PC-9 (cell line): Measurements from ENCODE around the gene PITX2. TPM values are rescaled to one million over a fixed set of nuclear protein-coding genes. Genes with fewer than 3 reads are reported as not detected.

Experiments used
- BruUV-seq: library from RNA; stranded (reverse); fragments of 400-500 nt; replicated peaks from 2 replicates; lab custom pipeline; 2021; lab: Mats Ljungman, UMichigan
- CTCF ChIA-PET: fragments of 300-600 bp; sonication (Branson Sonifier 250); formaldehyde crosslinking; loops from one replicate; lab custom pipeline; 2022; ENCODE audit warnings: antibody characterized with exemption; lab: Charles Lee
- POLR2A ChIA-PET: fragments of 300-600 bp; sonication (Branson Sonifier 250); formaldehyde crosslinking; loops from one replicate; lab custom pipeline; 2022; ENCODE audit warnings: antibody characterized with exemption; ENCODE audit not compliant: unreplicated experiment; lab: Charles Lee
- DNase-seq, 2 experiments: peaks; one replicate each; pipeline versions ENCODE4 v3.0.0 to v3.0.0-alpha.2; 2015 to 2022; ENCODE audit warnings: mixed read lengths in 1 of 2
- H2AFZ ChIP-seq: fragments of 200-600 bp; sonication (generic); 2 replicates; pipeline ENCODE4 v1.8.1; 2017; ENCODE audit warnings: antibody characterized with exemption
- H3F3A ChIP-seq: fragments of 200-600 bp; sonication (generic); 2 replicates; pipeline ENCODE4 v1.8.1; 2017; ENCODE audit warnings: antibody characterized with exemption, mild to moderate bottlenecking, low read depth; ENCODE audit not compliant: insufficient read depth
- H3K27ac ChIP-seq: fragments of 200-600 bp; sonication (generic); 2 replicates; pipeline ENCODE4 v1.6.1; 2016; ENCODE audit warnings: mixed run types
- H3K27me3 ChIP-seq: fragments of 200-600 bp; sonication (generic); 2 replicates; pipeline ENCODE4 v1.6.1; 2016; ENCODE audit warnings: low read depth, mixed run types; ENCODE audit not compliant: insufficient read depth
- H3K36me3 ChIP-seq: fragments of 200-600 bp; sonication (generic); 2 replicates; pipeline ENCODE4 v1.6.1; 2016; ENCODE audit warnings: low read depth, mixed run types
- H3K4me1 ChIP-seq: fragments of 200-600 bp; sonication (generic); replicated peaks from 2 replicates; pipeline ENCODE4 v1.6.1; 2016; ENCODE audit warnings: mixed run types; ENCODE audit not compliant: insufficient read depth
- H3K4me2 ChIP-seq: fragments of 200-600 bp; sonication (generic); 2 replicates; pipeline ENCODE4 v1.6.1; 2017; ENCODE audit warnings: mixed run types
- H3K4me3 ChIP-seq: fragments of 200-600 bp; sonication (generic); 2 replicates; pipeline ENCODE4 v1.6.1; 2016; ENCODE audit warnings: mixed run types
- H3K79me2 ChIP-seq: fragments of 200-600 bp; sonication (generic); 2 replicates; pipeline ENCODE4 v1.6.1; 2017; ENCODE audit warnings: low read depth, mixed run types
- H3K9me2 ChIP-seq: fragments of 200-600 bp; sonication (generic); 2 replicates; pipeline ENCODE4 v1.8.1; 2017; ENCODE audit warnings: mild to moderate bottlenecking; ENCODE audit not compliant: insufficient read depth
- H3K9me3 ChIP-seq: fragments of 200-600 bp; sonication (generic); 2 replicates; pipeline ENCODE4 v1.8.1; 2016; ENCODE audit warnings: low read depth; ENCODE audit not compliant: insufficient read depth
- H4K20me1 ChIP-seq: fragments of 200-600 bp; sonication (generic); 2 replicates; pipeline ENCODE4 v1.8.1; 2017; ENCODE audit not compliant: insufficient read depth
- EZH2 ChIP-seq: fragments of 200-600 bp; sonication (generic); IDR thresholded peaks from 2 replicates; pipeline ENCODE4 v1.8.0; 2017; ENCODE audit warnings: antibody characterized with exemption, low read depth
- intact Hi-C: fragments of 100-400 bp; cut with micrococcal nuclease; formaldehyde crosslinking; loops from one replicate; pipeline ENCODE4 v1.10.0; 2022; ENCODE audit not compliant: unreplicated experiment
- total RNA-seq: library from RNA; stranded (reverse); gene quantifications from 2 replicates; pipeline ENCODE4 v1.2.3, GENCODE V29; 2021
- TF ChIP-seq, protein P1 (sequence below): fragments of 200-600 bp; sonication (generic); conservative IDR thresholded peaks from 2 replicates; pipeline ENCODE4 v1.6.1; 2017; ENCODE audit warnings: mixed run types, antibody characterized with exemption, mild to moderate bottlenecking, moderate library complexity

The PITX2 gene
- total RNA-seq, 1 experiment from 2014 or later, result 0.48 TPM

- H4K20me1 ChIP-seq, result no peaks in the 10 kb centered on the region
- DNase-seq, result no peak
- H3K27ac ChIP-seq, result no peak overlapping the region
- H3K27me3 ChIP-seq, result no peaks in the 10 kb centered on the region
- no peak overlapping the region for H3K4me2 ChIP-seq
- BruUV-seq, result no TSS peak
- H3K79me2 ChIP-seq, result no peaks in the 10 kb centered on the region
- no peaks in the 10 kb centered on the region for H3F3A ChIP-seq
- no peaks in the 10 kb centered on the region for H3K9me2 ChIP-seq
- no peak overlapping the region for H3K4me3 ChIP-seq
- TF ChIP-seq, protein P1, sequence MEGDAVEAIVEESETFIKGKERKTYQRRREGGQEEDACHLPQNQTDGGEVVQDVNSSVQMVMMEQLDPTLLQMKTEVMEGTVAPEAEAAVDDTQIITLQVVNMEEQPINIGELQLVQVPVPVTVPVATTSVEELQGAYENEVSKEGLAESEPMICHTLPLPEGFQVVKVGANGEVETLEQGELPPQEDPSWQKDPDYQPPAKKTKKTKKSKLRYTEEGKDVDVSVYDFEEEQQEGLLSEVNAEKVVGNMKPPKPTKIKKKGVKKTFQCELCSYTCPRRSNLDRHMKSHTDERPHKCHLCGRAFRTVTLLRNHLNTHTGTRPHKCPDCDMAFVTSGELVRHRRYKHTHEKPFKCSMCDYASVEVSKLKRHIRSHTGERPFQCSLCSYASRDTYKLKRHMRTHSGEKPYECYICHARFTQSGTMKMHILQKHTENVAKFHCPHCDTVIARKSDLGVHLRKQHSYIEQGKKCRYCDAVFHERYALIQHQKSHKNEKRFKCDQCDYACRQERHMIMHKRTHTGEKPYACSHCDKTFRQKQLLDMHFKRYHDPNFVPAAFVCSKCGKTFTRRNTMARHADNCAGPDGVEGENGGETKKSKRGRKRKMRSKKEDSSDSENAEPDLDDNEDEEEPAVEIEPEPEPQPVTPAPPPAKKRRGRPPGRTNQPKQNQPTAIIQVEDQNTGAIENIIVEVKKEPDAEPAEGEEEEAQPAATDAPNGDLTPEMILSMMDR, result no peak
- TF ChIP-seq EZH2, result no peak
- no peaks in the 10 kb centered on the region for H3K4me1 ChIP-seq
- H3K36me3 ChIP-seq, result no peaks in the 10 kb centered on the region
- no peaks in the 10 kb centered on the region for H3K9me3 ChIP-seq
- intact Hi-C loops, result no loop called here
- ChIA-PET CTCF (no interaction called here), POLR2A (no interaction called here)
- no peak overlapping the region for H2AFZ ChIP-seq
Observed at GRCh38 chr4:110596431-110596830, 26.4 kb downstream of the PITX2 start.

DNA sequence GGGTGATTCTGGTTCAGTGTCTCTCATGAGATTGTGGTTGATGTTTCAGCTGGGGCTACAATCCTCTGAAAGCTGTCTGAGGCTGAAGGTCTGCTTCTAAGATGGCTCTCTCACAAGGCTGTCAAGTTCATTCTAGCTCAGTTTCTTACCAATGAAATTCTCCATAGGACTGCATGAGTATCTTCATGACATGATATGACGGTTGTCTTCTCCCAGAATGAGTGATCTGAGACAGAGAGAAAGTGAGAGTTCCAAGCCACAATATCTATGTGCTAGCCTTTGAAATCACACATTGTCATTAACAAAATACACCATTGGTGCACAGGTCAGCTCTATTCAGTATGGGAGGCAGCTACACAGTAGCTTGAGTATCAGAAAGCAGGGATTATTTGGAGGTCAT, 27.3 kb downstream of the PITX2 start:
- ChIA-PET CTCF (no interaction called here), POLR2A (no interaction called here)
- no peaks in the 10 kb centered on the region for H3K79me2 ChIP-seq
- no peaks in the 10 kb centered on the region for H3K9me3 ChIP-seq
- H3K27ac ChIP-seq, result no peak overlapping the region
- no peak for TF ChIP-seq EZH2
- TF ChIP-seq, protein P1, result no peak
- H3K27me3 ChIP-seq, result no peaks in the 10 kb centered on the region
- H2AFZ ChIP-seq, result no peak overlapping the region
- no TSS peak for BruUV-seq
- no peaks in the 10 kb centered on the region for H4K20me1 ChIP-seq
- no peaks in the 10 kb centered on the region for H3K36me3 ChIP-seq
- intact Hi-C loops, result no loop called here
- no peaks in the 10 kb centered on the region for H3F3A ChIP-seq
- no peaks in the 10 kb centered on the region for H3K9me2 ChIP-seq
- no peak for DNase-seq
- H3K4me3 ChIP-seq, result no peak overlapping the region
- no peak overlapping the region for H3K4me2 ChIP-seq
- no peaks in the 10 kb centered on the region for H3K4me1 ChIP-seq

DNA sequence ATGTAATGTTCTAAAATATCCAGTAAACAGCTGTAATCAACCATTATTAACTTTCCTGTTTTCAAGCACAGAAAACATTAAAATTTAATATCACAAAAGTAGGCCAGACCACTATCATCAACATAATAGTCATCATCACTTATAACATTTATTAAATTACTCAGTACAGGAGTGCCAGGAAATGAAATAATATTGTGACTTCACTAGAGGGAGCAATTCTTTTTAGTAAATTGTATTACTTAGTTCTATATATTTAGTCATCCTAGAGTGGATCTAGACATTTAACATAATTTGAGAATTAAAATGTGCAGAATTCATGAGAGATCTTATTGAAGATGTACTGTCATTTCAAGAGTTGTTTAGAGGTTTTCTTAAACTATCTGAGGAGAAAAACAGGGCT, 33.6 kb downstream of the PITX2 start:
- BruUV-seq, result no TSS peak
- no peak overlapping the region for H3K27ac ChIP-seq
- H3K9me3 ChIP-seq, result no peaks in the 10 kb centered on the region
- no peaks in the 10 kb centered on the region for H3K36me3 ChIP-seq
- H3K9me2 ChIP-seq, result no peaks in the 10 kb centered on the region
- H3K4me1 ChIP-seq, result no peaks in the 10 kb centered on the region
- H3K4me2 ChIP-seq, result no peak overlapping the region
- CTCF ChIA-PET, result interaction anchor here (0.6 kb wide), 1 partner anchor 19 kb away, joined by 3 read pairs; no protein-coding TSS in a partner anchor
- TF ChIP-seq, protein P1, result peak; percentile 56
- no peak for TF ChIP-seq EZH2
- no peaks in the 10 kb centered on the region for H3F3A ChIP-seq
- POLR2A ChIA-PET, result no interaction called here
- DNase-seq, result no peak
- no peaks in the 10 kb centered on the region for H3K27me3 ChIP-seq
- H4K20me1 ChIP-seq, result no peaks in the 10 kb centered on the region
- H3K79me2 ChIP-seq, result no peaks in the 10 kb centered on the region
- H3K4me3 ChIP-seq, result no peak overlapping the region
- intact Hi-C loops, result no loop called here
- H2AFZ ChIP-seq, result no peak overlapping the region
